ENCODE data around the gene NUP43. TPM values are rescaled to one million over a fixed set of nuclear protein-coding genes. Genes with fewer than 3 reads are reported as not detected.
A peak's percentile ranks its signal among the peaks of the same experiment; 100 is the strongest.

NUP43 gene
- total and polyA plus RNA-seq, 2 of the 13 experiments (the other 11 are each of a cell fraction or from before 2014, with no cell fraction given): 38.9 to 85.1 TPM

- TF ChIP-seq GATAD1 (CRISPR knock-in tag; IDR thresholded peaks at IDR 0.05) (peak; percentile 94), HIVEP1 (CRISPR knock-in tag; IDR thresholded peaks at IDR 0.05) (peak; percentile 87; the same call in 1 of the 2 replicates), MAFF (IDR thresholded peaks at IDR 0.05; ENCODE audit: low read depth, low read length) (no peak), DMAP1 (CRISPR knock-in tag; IDR thresholded peaks at IDR 0.05) (peak; percentile 96), PRMT3 (CRISPR knock-in tag; IDR thresholded peaks at IDR 0.05; ENCODE audit: borderline replicate concordance, low read depth) (peak; percentile 88; the same call in 1 of the 2 replicates), HOXA3 (CRISPR knock-in tag; IDR thresholded peaks at IDR 0.05) (peak; percentile 95), NFIB (CRISPR knock-in tag; IDR thresholded peaks at IDR 0.05; ENCODE audit: borderline replicate concordance) (peak; percentile 66; the same call in 1 of the 2 replicates), ZNF543 (CRISPR knock-in tag; IDR thresholded peaks at IDR 0.05) (peak; percentile 100), ZMYM2 (CRISPR knock-in tag; IDR thresholded peaks at IDR 0.05) (peak; percentile 70), ZNF512B (CRISPR knock-in tag; IDR thresholded peaks at IDR 0.05; ENCODE audit: borderline replicate concordance) (peak; percentile 83), SNAPC5 (CRISPR knock-in tag; IDR thresholded peaks at IDR 0.05; ENCODE audit: borderline replicate concordance) (no peak; the same call in 1 of the 2 replicates), ZEB1 (IDR thresholded peaks at IDR 0.05; ENCODE audit: insufficient replicate concordance, low read depth) (no peak), ZNF646 (CRISPR knock-in tag; IDR thresholded peaks at IDR 0.05) (0 out of 2 replicates have a peak, but pooled peaks have one; percentile 16), RBM39 (IDR thresholded peaks at IDR 0.05; ENCODE audit: low read depth, low read length, poor library complexity, severe bottlenecking) (peak; percentile 98), SIN3A (IDR thresholded peaks at IDR 0.05; ENCODE audit: borderline replicate concordance, low read depth, low read length) (peak; percentile 71; the same call in 1 of the 2 replicates), NR2F2 (IDR thresholded peaks at IDR 0.05; ENCODE audit: borderline replicate concordance, low read depth) (0 out of 2 replicates have a peak, but pooled peaks have one; percentile 48), ZFP90 (CRISPR knock-in tag; IDR thresholded peaks at IDR 0.05; ENCODE audit: borderline replicate concordance) (peak; percentile 17; the same call in 1 of the 2 replicates), ZMYM3 (CRISPR knock-in tag; IDR thresholded peaks at IDR 0.05) (peak; percentile 60; the same call in 1 of the 2 replicates)
These were observed 28.5 kb downstream of the NUP43 start, which contains the start of gene LATS1 (continued) for GRCh38 chr6:149717588-149718458.

Data from HepG2 (cell line).